GM18873 (cell line): ENCODE results near the gene AASDHPPT.
A peak's percentile ranks its signal among the peaks of the same experiment; 100 is the strongest.
"Not testable (repeated sequence)": the region's sequence is repeated elsewhere in the genome, so short reads cannot be mapped to it uniquely, and the experiment has no call there.

ENCODE experiments used
- ATAC-seq: cut with Tn5 transposase; IDR thresholded peaks from one replicate; pipeline ENCODE4 v1.9.1; 2021; ENCODE audit warnings: mild to moderate bottlenecking, moderate library complexity, moderate number of reproducible peaks; ENCODE audit not compliant: unreplicated experiment, low FRiP score

Gene AASDHPPT

DNA sequence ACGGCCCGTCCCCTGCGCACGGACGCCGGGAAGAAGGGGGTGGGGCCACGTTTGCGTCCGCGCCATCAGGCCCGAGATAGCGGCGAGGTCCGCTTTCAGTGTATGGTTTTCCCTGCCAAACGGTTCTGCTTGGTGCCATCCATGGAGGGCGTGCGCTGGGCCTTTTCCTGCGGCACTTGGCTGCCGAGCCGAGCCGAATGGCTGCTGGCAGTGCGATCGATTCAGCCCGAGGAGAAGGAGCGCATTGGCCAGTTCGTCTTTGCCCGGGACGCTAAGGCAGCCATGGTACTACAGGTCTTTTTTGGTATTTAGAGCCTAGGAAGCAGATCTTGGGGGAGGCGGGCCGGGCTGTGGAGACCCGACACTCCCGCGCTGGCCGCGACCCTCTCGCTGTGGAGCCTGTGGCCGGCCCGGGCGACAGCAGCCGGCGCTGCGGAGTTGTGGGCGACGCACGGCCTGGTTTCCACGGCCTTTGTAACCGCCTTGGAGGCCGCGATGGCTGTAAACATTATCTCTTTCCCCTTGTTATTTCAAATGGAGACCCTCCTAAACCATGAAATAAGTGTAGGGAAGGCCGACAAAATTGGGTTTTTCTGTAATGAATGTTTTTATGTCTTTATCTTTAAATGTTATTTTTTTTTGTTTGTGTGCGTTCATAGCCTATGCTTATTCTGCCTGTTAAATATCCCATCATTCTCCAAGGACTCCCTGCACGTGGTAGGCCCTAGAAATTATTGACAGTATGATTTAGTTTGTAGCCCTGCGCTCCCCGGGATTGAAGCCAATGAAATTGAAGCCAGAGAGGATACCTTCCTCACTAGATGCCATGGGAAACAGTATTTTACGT is at the start of gene AASDHPPT:
TSS of gene AASDHPPT (plus strand) at position 54 of the 847 bp plus-strand sequence. CDS start at position 103, 49 bp downstream.
- ATAC-seq = peak; percentile 12

GRCh38 chr11:106030609-106031008 is 46.9 kb upstream of the AASDHPPT start:
- ATAC-seq = no peak

DNA sequence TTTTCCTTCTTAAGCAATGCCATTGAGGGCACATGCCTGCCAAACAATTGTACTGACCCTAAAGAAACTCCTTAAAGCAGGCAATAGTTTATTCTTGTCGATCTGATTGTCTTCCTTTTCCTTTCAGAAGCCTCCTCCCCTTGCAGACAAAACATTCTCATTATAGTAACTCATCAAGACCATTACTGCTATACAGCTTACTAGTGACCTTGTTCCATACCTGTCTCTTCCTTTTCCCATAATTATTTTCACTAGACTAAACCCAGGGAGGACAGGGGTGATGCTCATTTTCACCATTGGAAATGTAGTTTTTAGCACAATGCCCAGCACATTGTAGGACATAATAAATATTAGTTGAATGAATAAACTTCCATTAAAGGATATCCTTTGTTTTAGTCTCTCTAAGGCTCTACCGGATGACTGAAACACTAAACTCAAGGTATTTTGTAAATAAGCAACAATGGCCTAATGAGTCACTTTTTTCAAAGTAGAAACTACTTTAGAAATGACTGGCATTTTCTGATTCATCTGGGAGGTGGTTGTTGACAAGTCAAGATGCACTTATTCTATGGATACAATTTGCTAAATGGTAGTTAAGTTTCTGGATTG is 46.2 kb upstream of the AASDHPPT start:
- peak; percentile 78 for ATAC-seq

DNA sequence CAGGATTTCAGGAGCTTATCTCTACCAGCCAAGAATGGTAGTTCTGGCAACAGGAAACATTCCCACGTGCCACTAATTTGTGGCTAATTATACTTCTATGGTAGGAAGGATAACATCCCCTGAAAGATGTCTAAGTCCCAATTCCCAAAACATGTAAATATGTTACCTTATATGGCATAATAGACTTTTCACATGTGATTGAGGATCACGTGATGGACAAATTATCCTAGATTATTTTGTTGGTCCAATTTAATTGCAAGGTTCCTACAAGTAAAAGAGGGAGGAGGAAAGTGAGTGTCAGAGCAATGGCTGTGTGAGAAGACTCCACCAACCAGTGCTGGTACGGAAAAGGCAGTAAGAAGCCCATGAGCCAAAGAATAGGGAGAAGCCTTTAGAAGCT is 45.5 kb upstream of the AASDHPPT start:
- ATAC-seq = no peak

DNA sequence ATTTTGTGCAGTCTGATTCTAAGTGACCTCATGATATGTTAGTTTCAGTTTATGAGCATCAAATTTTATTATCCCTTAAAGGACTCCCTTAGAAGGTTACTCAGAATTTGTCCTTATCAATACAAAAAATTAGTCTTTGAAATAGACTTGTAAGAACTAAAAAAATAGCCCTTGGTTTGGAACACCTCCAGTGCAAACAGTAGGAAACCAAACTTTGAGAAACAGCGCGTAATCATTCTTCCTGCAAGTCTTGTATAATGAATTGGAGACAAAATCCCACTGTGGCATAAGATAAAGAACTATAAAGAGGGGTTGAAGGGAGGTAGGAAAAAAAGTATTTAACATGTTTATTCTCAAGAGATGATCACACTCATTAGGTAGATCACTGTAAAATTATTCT is 44.6 kb upstream of the AASDHPPT start:
- ATAC-seq = no peak

DNA sequence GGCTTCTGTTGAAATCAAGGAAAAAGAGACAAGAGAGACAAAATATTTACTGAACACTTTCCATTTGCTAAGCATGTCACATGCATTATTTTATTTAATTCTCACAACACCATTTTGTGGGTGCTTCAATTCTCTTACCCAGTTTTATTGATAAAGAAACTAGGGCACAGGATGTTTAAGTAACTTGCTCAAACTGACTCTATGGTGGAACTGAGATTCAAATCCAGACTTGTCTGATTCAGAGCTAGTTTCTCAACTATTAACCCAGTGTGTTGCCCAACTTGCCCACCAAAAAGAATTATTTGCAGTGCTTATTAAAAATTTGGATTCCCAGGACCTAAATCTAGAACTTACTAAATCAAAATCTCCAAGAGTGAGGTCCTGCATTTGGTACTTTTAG is 33.9 kb upstream of the AASDHPPT start:
- no peak for ATAC-seq

GRCh38 chr11:106047631-106048030 is 29.8 kb upstream of the AASDHPPT start:
- no peak for ATAC-seq

DNA sequence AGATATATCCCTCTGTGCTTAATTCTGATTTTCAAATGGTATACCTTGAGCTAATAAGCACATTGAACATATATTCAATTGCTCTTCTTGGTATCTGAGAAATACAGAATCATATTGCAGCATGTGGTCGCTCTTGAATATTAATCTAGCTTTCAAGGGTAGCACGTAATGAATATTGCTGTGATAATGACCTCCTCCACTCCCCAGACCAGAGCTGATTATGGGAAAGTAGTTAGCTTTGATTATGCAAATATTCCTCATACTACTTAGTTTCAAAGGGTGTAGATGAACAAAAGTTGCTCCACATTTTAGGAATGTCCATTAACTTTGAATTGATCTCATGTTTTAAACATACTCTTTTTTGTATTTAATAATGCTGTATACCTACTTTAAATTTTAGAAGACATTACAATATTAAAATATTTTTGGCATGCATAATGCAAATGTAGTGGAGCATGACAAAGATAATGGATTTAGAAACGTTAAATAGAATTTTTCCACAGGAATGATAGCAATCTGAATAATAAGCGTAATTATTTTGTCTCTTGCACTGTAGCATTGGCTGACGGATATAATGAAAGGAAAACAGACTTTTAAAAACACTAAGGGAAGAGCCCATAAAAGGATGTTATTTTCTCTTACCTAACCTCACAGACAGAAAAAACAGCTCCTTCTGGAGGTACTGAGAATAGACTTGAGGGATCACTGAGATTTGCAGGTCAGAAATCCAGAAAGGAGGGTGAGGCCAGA is 27.6 kb upstream of the AASDHPPT start:
- no peak for ATAC-seq

DNA sequence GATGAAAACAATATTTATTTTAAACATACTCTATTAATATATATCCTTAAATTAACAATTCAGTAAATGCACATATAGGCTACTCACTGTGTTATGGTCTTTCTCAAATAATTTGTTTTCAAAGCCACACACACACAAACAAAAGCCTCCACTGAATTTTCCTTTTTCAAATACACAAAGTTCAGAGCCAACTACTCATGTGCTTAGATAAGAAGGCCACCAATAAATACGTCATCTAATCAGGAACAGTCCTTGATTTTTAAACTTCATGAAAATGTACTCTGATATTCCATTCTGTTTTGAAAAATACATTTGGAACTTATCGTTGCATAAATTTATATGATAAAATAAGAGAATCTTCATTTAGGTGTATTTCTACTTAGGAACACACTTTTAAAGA is 26.4 kb upstream of the AASDHPPT start:
- no peak for ATAC-seq

DNA sequence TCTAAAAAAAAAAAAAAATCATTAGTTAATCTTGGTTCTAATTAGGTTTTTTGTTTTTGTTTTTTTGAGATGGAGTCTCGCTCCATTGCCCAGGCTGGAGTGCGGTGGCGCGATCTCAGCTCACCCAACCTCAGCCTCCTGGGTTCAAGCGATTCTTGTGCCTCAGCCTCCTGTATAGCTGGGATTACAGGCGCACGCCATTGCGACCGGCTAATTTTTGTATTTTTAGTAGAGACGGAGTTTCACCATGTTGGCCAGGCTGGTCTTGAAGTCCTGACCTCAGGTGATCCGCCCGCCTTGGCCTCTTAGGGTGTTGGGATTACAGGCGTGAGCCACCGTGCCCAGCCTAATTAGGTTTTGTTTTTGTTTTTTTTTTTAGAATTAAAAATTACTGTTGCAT is 19.1 kb upstream of the AASDHPPT start:
- ATAC-seq = not testable (repeated sequence)

DNA sequence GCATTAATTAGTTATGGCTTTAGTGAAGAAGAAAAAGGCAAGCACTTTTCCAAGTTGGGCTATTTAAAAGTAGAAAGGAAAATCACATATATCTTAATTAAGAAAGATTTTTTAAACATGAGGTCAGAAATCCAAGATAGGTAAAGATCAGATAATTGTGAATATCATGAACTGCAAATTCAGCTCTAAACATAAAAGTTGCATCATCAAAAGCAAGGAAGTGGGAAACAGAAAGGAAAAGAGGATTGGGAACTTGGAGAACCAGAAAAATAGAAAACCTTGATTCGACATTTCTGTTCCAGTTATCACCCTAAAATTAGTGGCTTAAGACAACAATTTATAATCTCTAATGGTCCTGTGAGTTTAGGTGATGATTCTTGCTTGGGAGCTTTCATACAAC is 17.8 kb upstream of the AASDHPPT start:
- no peak for ATAC-seq

DNA sequence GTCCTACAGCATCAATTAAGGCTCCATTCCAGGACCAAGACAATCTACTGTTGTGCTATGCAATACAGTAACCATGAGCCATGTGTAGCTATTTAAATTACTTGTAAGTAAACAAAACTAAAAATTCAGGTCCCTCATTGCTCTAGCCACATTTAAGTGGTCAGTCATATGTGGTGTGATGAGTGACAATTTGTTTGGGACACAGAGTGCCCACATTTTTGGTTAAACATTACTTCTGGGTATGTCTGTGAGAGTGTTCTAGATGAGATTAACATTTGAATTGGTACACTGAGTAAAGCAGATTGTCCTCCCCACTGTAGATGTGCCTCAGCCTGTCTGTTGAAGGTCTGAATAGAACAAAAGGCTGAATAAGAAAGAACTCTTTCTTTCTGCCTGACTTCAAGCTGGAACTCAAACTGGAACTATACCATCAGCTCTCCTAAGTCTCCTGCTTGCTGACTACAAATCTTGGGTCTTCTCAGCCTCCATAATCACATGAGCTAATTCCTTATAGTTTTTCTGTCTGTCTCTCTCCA is 16.1 kb upstream of the AASDHPPT start:
- no peak for ATAC-seq

GRCh38 chr11:106061954-106062949 is 15.2 kb upstream of the AASDHPPT start:
- no peak for ATAC-seq

DNA sequence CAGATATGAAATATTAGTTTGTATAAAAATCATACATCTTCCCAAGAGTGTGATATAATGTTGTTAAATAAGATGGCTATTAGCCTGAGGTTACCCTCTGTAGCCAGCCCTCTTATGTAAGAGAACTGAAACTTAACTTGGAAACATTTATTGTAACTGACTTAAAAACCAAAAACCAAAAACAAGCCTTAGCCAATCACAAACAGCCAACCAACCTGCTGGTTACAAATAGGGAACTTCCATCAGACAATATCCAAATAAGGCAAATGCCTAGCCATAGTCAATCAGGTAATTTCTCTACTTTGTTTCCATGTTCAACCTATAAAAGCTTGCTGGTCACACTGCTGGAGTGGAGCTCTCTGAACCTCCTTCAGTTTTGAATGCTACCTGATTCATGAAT is 14.5 kb upstream of the AASDHPPT start:
- ATAC-seq = no peak

DNA sequence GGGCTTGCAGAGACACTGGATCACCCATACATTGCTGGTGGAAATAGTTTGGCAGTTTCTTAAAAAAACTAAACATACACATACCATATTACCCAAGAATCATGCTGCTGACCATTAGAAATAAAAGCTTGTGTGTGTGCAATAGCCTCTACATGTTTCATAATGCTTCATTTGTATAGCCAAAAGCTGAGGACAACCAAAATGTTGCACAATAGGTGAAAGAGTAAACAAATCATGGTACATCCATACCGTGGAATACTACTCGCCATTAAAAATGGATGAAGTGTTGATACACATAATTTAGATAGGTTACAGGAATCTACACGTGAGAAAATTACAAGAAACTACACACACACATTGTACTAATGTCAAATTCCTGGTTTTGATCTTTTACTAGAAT is 6.9 kb upstream of the AASDHPPT start:
- no peak for ATAC-seq

DNA sequence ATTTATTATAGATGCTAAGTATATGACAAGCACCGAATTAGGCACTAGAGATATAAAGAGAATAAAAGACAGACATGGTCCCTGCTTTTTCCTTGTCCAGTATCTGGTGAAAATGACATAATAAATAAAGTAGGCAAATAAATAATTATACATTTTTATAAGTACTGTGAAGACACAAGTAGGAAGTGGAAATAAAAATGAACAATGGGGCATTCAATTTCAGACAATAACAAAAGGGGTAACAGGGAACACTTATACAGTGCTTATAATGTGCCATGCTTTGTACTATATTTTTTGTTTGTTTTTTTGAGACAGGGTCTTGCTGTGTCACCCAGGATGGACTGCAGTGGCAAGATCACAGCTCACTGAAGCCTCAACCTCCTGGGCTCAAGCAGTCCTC is 4.7 kb upstream of the AASDHPPT start:
- no peak for ATAC-seq

- no peak for ATAC-seq
These were observed 1.1 kb upstream of the AASDHPPT start for GRCh38 chr11:106076171-106076918.

- ATAC-seq = peak; percentile 97
These were observed 398 bp upstream of the AASDHPPT start, which contains the start of gene KBTBD3 for GRCh38 chr11:106076919-106077608. Gene KBTBD3 (minus strand): TSS chr11:106077347. CDS start chr11:106059097, 18,250 bp downstream.
